NOMO-1 (cell line): ENCODE results near the gene TBCC.
A peak's percentile ranks its signal among the peaks of the same experiment; 100 is the strongest.

Source experiments
- DNase-seq, 2 experiments: peaks; one replicate each; lab custom pipeline; 2025; ENCODE audit not compliant: unreplicated experiment in 2 of 2; lab: John Stamatoyannopoulos, UW

Gene TBCC

GRCh38 chr6:42774201-42774600 lies 28.3 kb upstream of the TBCC start:
- no peak for DNase-seq

GRCh38 chr6:42771741-42772100 lies 25.8 kb upstream of the TBCC start:
- DNase-seq: no peak

- no peak for DNase-seq
Measured at GRCh38 chr6:42769836-42770235, 23.9 kb upstream of the TBCC start.

- DNase-seq: no peak
Measured at GRCh38 chr6:42769051-42769450, 23.1 kb upstream of the TBCC start.

GRCh38 chr6:42766163-42766670 lies 20.3 kb upstream of the TBCC start:
- no peak for DNase-seq

GRCh38 chr6:42764911-42765648 lies 19.2 kb upstream of the TBCC start:
- no peak for DNase-seq

- DNase-seq: no peak
Measured at GRCh38 chr6:42762950-42763349, 17.0 kb upstream of the TBCC start.

- DNase-seq: no peak
Measured at GRCh38 chr6:42762426-42762859, 16.5 kb upstream of the TBCC start.

GRCh38 chr6:42761287-42762067 lies 15.6 kb upstream of the TBCC start:
- DNase-seq: no peak

GRCh38 chr6:42758756-42759430 lies 13.0 kb upstream of the TBCC start:
- DNase-seq: no peak

- DNase-seq: no peak
Measured at GRCh38 chr6:42756722-42757121, 10.8 kb upstream of the TBCC start.

GRCh38 chr6:42754759-42755158 lies 8.9 kb upstream of the TBCC start:
- no peak for DNase-seq

GRCh38 chr6:42751055-42751454 lies 5.2 kb upstream of the TBCC start:
- no peak for DNase-seq

GRCh38 chr6:42748203-42748898 lies 2.4 kb upstream of the TBCC start:
- no peak for DNase-seq

GRCh38 chr6:42746463-42747391 lies 824 bp upstream of the TBCC start:
- peak; percentile 82 to 87 for DNase-seq

- DNase-seq: peak in 1 of 2 experiments; percentile 7
Measured at GRCh38 chr6:42745083-42745639, 742 bp downstream of the TBCC start.

GRCh38 chr6:42744351-42744893 lies 1.5 kb downstream of the TBCC start:
- peak in 1 of 2 experiments; percentile 23 for DNase-seq

GRCh38 chr6:42742116-42742894 lies 3.6 kb downstream of the TBCC start:
- DNase-seq: peak; percentile 31 to 76
